Upper lobe of right lung (tissue), 1 donor: ENCODE measurements around the gene PLCH1. TPM values are rescaled to one million over a fixed set of nuclear protein-coding genes. Genes with fewer than 3 reads are reported as not detected.

Experiments
- ATAC-seq: fragments of 200-7000 bp; cut with Tn5 transposase; one replicate; pipeline ENCODE4 v1.9.1; 2020; ENCODE audit warnings: mild to moderate bottlenecking, moderate library complexity
- DNase-seq: peaks from one replicate; pipeline ENCODE4 v3.0.0-alpha.2; 2020
- H3K27ac ChIP-seq: fragments of 200-600 bp; one replicate; pipeline ENCODE4 v1.8.0; 2022
- H3K27me3 ChIP-seq: fragments of 200-600 bp; one replicate; pipeline ENCODE4 v1.8.0; 2022; ENCODE audit warnings: mild to moderate bottlenecking
- H3K36me3 ChIP-seq: fragments of 200-600 bp; one replicate; pipeline ENCODE4 v1.8.0; 2022
- H3K4me1 ChIP-seq: fragments of 200-600 bp; one replicate; pipeline ENCODE4 v1.8.0; 2022
- H3K4me3 ChIP-seq: fragments of 200-600 bp; one replicate; pipeline ENCODE4 v1.8.0; 2022; ENCODE audit warnings: mild to moderate bottlenecking
- H3K9me3 ChIP-seq: fragments of 200-600 bp; one replicate; pipeline ENCODE4 v1.8.0; 2022
- intact Hi-C: fragments of 100-400 bp; cut with DNase I; formaldehyde crosslinking; loops from one replicate; pipeline ENCODE4 v1.11.0; 2022
- total RNA-seq: library from RNA; stranded (reverse); fragmentation: NEBNext Ultra II Directional; extraction: Animal tissue kit (Norgen Biotek cat#: 25700); gene quantifications from one replicate; pipeline ENCODE4 v1.2.1, GENCODE V29; 2021
- TF ChIP-seq, protein P1 (sequence below): fragments of 200-600 bp; IDR thresholded peaks from one replicate; pipeline ENCODE4 v1.8.0; 2022; ENCODE audit warnings: antibody characterized with exemption
- donor health status: DM: no; HTN: yes; CAD: no; lungs with severe emphysema.

PLCH1 gene
- total RNA-seq, 1 donor from 2014 or later, result 12.1 TPM

DNA sequence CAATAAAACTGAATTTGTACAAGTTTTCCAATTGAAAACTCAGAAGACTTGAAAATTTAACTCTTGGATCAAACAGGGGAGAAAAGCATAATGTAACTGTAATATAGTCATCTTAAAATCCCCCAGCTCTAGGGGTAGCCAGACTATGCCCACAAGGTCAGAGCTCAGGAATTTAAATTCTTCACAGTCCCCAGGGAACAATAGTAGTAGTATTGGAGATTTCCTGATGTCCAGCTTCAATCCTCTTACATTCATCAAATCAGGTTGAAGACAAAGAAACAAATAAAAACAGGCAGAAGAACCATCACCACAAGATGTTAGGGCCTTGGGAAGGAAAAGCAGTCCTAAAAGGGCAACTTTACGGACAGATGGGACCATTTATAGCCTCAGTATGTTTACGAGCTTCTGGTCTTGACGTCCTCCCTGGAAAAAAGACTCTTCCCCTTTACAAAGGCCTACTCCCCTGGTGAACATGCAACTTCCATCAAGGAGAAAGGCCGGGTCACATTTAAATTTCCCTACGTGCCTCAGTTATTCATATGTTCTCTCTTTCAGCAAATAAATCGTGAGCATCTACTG lies 96.8 kb downstream of the PLCH1 start:
- H3K36me3 ChIP-seq, result no peaks in the 10 kb centered on the region
- no peaks in the 10 kb centered on the region for H3K9me3 ChIP-seq
- H3K4me3 ChIP-seq, result no peak overlapping the region
- no peak for ATAC-seq
- intact Hi-C loops, result no loop called here
- H3K27ac ChIP-seq, result no peak overlapping the region
- no peaks in the 10 kb centered on the region for H3K27me3 ChIP-seq
- DNase-seq, result no peak
- no peaks in the 10 kb centered on the region for H3K4me1 ChIP-seq
- TF ChIP-seq, protein P1, sequence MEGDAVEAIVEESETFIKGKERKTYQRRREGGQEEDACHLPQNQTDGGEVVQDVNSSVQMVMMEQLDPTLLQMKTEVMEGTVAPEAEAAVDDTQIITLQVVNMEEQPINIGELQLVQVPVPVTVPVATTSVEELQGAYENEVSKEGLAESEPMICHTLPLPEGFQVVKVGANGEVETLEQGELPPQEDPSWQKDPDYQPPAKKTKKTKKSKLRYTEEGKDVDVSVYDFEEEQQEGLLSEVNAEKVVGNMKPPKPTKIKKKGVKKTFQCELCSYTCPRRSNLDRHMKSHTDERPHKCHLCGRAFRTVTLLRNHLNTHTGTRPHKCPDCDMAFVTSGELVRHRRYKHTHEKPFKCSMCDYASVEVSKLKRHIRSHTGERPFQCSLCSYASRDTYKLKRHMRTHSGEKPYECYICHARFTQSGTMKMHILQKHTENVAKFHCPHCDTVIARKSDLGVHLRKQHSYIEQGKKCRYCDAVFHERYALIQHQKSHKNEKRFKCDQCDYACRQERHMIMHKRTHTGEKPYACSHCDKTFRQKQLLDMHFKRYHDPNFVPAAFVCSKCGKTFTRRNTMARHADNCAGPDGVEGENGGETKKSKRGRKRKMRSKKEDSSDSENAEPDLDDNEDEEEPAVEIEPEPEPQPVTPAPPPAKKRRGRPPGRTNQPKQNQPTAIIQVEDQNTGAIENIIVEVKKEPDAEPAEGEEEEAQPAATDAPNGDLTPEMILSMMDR, result no peak

DNA sequence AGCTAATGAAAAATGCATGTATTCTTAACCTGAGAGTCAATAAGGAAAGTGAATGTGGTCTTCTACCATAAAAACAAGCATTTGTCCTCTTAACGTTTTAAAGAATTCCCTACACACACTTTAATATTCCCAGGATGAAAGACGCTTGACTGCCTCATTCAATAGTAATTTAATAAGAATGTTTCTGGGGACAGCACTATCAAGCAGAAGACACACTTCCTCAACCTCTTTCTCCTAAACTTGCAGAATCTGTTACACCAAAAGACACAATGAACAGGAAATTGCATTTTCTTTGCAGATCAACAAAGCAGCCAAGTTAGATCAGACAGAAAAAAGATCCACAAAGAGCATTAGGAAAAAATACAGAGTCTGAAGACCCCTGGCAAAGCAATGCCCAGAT lies 97.7 kb downstream of the PLCH1 start:
- TF ChIP-seq, protein P1, result no peak
- H3K27ac ChIP-seq, result no peak overlapping the region
- intact Hi-C loops, result no loop called here
- ATAC-seq (no peak), DNase-seq (no peak)
- no peak overlapping the region for H3K4me3 ChIP-seq
- H3K27me3 ChIP-seq, result no peaks in the 10 kb centered on the region
- H3K4me1 ChIP-seq, result no peaks in the 10 kb centered on the region
- H3K9me3 ChIP-seq, result no peaks in the 10 kb centered on the region
- no peaks in the 10 kb centered on the region for H3K36me3 ChIP-seq

DNA sequence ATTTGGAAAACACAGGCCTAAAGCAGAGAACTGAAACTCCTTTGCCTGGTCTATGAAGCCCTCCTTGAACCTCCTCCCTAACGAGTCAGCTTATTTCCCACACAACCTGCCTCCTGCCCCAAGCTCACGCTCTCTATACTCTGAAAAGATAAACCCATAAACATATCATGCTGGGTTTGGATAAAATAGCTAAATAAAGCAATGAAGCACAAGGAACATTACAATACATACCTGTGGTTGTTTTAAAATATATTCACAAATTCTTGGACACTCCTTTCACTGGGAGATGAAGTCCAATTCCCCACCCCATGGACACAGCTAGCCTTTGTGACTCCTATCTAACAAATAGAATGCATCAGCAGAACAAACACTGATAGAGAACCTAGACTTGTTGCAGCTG lies 98.2 kb downstream of the PLCH1 start:
- no peaks in the 10 kb centered on the region for H3K4me1 ChIP-seq
- TF ChIP-seq, protein P1, result no peak
- DNase-seq (no peak), ATAC-seq (no peak)
- no peaks in the 10 kb centered on the region for H3K27me3 ChIP-seq
- intact Hi-C loops, result no loop called here
- H3K4me3 ChIP-seq, result no peak overlapping the region
- H3K27ac ChIP-seq, result no peak overlapping the region
- no peaks in the 10 kb centered on the region for H3K36me3 ChIP-seq
- no peaks in the 10 kb centered on the region for H3K9me3 ChIP-seq

DNA sequence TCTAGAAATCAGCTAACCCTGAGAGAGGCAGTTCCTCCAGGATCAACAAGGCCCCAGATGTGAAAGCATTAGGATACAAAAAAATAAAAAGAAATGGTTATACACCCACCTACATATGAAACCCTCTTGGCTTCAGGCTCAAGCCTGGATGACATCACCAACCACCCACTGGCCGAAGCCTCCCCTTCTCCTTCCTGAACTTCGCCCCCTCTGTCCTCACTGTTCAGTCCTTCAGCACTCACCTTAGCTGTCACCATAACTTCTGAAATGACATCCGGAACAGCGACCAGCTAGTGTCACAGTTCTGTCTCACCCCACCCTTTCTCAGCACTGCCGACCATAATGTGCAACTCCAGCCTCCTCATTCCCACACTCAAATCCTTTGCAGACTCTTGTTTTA lies 98.7 kb downstream of the PLCH1 start:
- Histone ChIP-seq H3K4me1 (no peaks in the 10 kb centered on the region), H3K36me3 (no peaks in the 10 kb centered on the region), H3K4me3 (no peak overlapping the region), H3K9me3 (no peaks in the 10 kb centered on the region), H3K27me3 (no peaks in the 10 kb centered on the region), H3K27ac (no peak overlapping the region)
- intact Hi-C loops, result no loop called here
- DNase-seq (no peak), ATAC-seq (no peak)
- TF ChIP-seq, protein P1, result no peak

GRCh38 chr3:155643581-155644165 lies 101.2 kb downstream of the PLCH1 start:
- H3K4me1 ChIP-seq, result no peaks in the 10 kb centered on the region
- no peaks in the 10 kb centered on the region for H3K9me3 ChIP-seq
- no peak overlapping the region for H3K4me3 ChIP-seq
- H3K36me3 ChIP-seq, result no peaks in the 10 kb centered on the region
- TF ChIP-seq, protein P1, result no peak
- H3K27ac ChIP-seq, result no peak overlapping the region
- DNase-seq (no peak), ATAC-seq (no peak)
- intact Hi-C loops, result no loop called here
- no peaks in the 10 kb centered on the region for H3K27me3 ChIP-seq

DNA sequence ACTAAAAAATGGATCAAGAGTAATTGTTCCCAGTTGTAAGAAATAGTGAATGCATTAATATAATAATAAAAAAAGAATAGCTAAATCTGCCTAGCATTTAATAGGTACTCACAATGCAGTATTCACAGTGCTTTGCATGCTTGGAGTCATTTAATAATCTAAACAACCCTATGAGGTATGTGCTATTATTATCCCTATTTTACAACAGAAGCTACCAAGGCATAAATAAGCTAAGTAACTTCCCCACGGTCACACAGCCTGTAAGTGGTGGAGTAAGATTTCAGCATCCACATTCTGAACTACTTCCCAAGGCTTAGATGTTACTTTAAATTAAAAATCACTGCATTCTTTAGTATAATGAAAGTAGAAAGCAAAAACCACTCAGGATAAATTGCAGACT lies 102.9 kb downstream of the PLCH1 start:
- DNase-seq (no peak), ATAC-seq (no peak)
- Histone ChIP-seq H3K9me3 (no peaks in the 10 kb centered on the region), H3K27me3 (no peaks in the 10 kb centered on the region), H3K27ac (no peak overlapping the region), H3K4me3 (no peak overlapping the region), H3K36me3 (no peaks in the 10 kb centered on the region), H3K4me1 (no peaks in the 10 kb centered on the region)
- intact Hi-C loops, result no loop called here
- TF ChIP-seq, protein P1, result no peak
